Measurements from ENCODE around the gene TASOR.

DNA sequence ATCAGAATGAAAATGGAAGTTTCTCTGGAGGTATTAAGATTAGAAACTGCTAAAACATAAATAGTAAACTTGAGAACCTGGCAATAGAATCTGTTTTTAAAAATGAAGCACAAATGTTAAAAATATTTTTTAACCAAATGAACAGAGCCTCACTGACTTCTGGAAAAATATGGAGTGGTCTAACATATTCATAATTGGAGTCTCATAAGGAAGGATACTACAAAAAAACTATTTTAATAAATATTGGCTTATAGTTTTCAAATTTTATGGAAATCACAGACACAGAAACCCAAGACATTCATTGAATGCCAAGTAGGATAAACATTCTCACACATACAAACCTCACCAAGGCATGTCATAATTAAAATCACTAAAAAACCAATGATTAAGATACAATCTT lies 23.6 kb upstream of the TASOR start:
- TF ChIP-seq, protein P1, sequence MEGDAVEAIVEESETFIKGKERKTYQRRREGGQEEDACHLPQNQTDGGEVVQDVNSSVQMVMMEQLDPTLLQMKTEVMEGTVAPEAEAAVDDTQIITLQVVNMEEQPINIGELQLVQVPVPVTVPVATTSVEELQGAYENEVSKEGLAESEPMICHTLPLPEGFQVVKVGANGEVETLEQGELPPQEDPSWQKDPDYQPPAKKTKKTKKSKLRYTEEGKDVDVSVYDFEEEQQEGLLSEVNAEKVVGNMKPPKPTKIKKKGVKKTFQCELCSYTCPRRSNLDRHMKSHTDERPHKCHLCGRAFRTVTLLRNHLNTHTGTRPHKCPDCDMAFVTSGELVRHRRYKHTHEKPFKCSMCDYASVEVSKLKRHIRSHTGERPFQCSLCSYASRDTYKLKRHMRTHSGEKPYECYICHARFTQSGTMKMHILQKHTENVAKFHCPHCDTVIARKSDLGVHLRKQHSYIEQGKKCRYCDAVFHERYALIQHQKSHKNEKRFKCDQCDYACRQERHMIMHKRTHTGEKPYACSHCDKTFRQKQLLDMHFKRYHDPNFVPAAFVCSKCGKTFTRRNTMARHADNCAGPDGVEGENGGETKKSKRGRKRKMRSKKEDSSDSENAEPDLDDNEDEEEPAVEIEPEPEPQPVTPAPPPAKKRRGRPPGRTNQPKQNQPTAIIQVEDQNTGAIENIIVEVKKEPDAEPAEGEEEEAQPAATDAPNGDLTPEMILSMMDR (IDR thresholded peaks at IDR 0.05; ENCODE audit: control extremely low read depth in 1 of 3, insufficient read depth in 1 of 3, low read depth in 1 of 3, low read length in 3 of 3), result no peak
- TF ChIP-seq GABPA (IDR thresholded peaks at IDR 0.05; ENCODE audit: borderline replicate concordance, insufficient read depth, low read length) (no peak), EZH2 (IDR thresholded peaks at IDR 0.05; ENCODE audit: low read depth, low read length, severe bottlenecking) (no peak)

Measured in H1 (cell line).